HG03025 (cell line): ENCODE measurements around the gene SIK2.
"Not testable (repeated sequence)": the region's sequence is repeated elsewhere in the genome, so short reads cannot be mapped to it uniquely, and the experiment has no call there.

Experiments used
- ATAC-seq: cut with Tn5 transposase; IDR thresholded peaks from one replicate; pipeline ENCODE4 v1.9.1; 2021; ENCODE audit warnings: mild to moderate bottlenecking, moderate library complexity; ENCODE audit not compliant: unreplicated experiment, low FRiP score

Gene SIK2

GRCh38 chr11:111620518-111620917, 18.3 kb downstream of the SIK2 start:
- ATAC-seq, result no peak

GRCh38 chr11:111623527-111624030, 21.3 kb downstream of the SIK2 start:
- ATAC-seq, result no peak

GRCh38 chr11:111624608-111625007, 22.4 kb downstream of the SIK2 start:
- no peak for ATAC-seq

GRCh38 chr11:111627591-111627990, 25.3 kb downstream of the SIK2 start:
- ATAC-seq, result no peak

GRCh38 chr11:111629499-111629898, 27.2 kb downstream of the SIK2 start:
- no peak for ATAC-seq

GRCh38 chr11:111631024-111631665, 28.9 kb downstream of the SIK2 start:
- ATAC-seq, result no peak

GRCh38 chr11:111631666-111632039, 29.4 kb downstream of the SIK2 start:
- ATAC-seq, result no peak

GRCh38 chr11:111632516-111633220, 30.4 kb downstream of the SIK2 start:
- no peak for ATAC-seq

GRCh38 chr11:111633248-111633647, 31.0 kb downstream of the SIK2 start:
- ATAC-seq, result no peak

GRCh38 chr11:111633756-111634362, 31.6 kb downstream of the SIK2 start:
- ATAC-seq, result no peak

GRCh38 chr11:111634981-111635705, 32.9 kb downstream of the SIK2 start:
- no peak for ATAC-seq

- ATAC-seq, result no peak
Measured at GRCh38 chr11:111635706-111636045, 33.4 kb downstream of the SIK2 start.

- ATAC-seq, result no peak
Measured at GRCh38 chr11:111637885-111638284, 35.6 kb downstream of the SIK2 start.

- no peak for ATAC-seq
Measured at GRCh38 chr11:111639226-111639925, 37.1 kb downstream of the SIK2 start.

GRCh38 chr11:111641339-111642015, 39.2 kb downstream of the SIK2 start:
- no peak for ATAC-seq

- ATAC-seq, result no peak
Measured at GRCh38 chr11:111642542-111642941, 40.3 kb downstream of the SIK2 start.

- no peak for ATAC-seq
Measured at GRCh38 chr11:111644922-111645321, 42.7 kb downstream of the SIK2 start.

GRCh38 chr11:111645657-111646316, 43.5 kb downstream of the SIK2 start:
- ATAC-seq, result no peak

GRCh38 chr11:111651336-111651735, 49.1 kb downstream of the SIK2 start:
- ATAC-seq, result not testable (repeated sequence)
